Activated T-helper 2 cell treated with anti-CD3 and anti-CD28 coated beads, Interferon-gamma antibody, Interleukin-2, Interleukin-4, amounts not matched to agents 10 μg/mL and 5 μg/mL and 100 μg/mL, durations not matched to agents 14 hours and 24 hours and 36 hours (primary cell): Measurements from ENCODE around the gene TSPYL4. TPM values are rescaled to one million over a fixed set of nuclear protein-coding genes. Genes with fewer than 3 reads are reported as not detected.
A peak's percentile ranks its signal among the peaks of the same experiment; 100 is the strongest.

ENCODE experiments used
- DNase-seq: peaks from one replicate; pipeline ENCODE4 v3.0.0; 2021; ENCODE audit warnings: low spot score
- H3K27ac Mint-ChIP-seq: one replicate; pipeline ENCODE4 v1.8.0; 2021; ENCODE audit warnings: mixed read lengths
- H3K27me3 Mint-ChIP-seq: one replicate; pipeline ENCODE4 v1.8.0; 2021; ENCODE audit warnings: low read depth, mixed read lengths
- H3K36me3 Mint-ChIP-seq: one replicate; pipeline ENCODE4 v1.8.0; 2021; ENCODE audit warnings: low read depth, mixed read lengths
- H3K4me1 Mint-ChIP-seq: one replicate; pipeline ENCODE4 v1.8.0; 2021; ENCODE audit warnings: low read depth, mixed read lengths
- H3K4me3 Mint-ChIP-seq: one replicate; pipeline ENCODE4 v1.8.0; 2021; ENCODE audit warnings: low read depth, mild to moderate bottlenecking, moderate library complexity, mixed read lengths
- H3K9me3 Mint-ChIP-seq: one replicate; pipeline ENCODE4 v1.8.0; 2021; ENCODE audit warnings: mixed read lengths
- intact Hi-C: fragments of 100-400 bp; cut with micrococcal nuclease; formaldehyde crosslinking; loops from one replicate; pipeline ENCODE4 v1.15.1; 2023
- total RNA-seq: library from RNA; stranded (reverse); gene quantifications from 2 replicates; pipeline ENCODE4 v1.2.3, GENCODE V29; 2022

The TSPYL4 gene
- total RNA-seq, 1 donor from 2014 or later = 18.0 TPM

GRCh38 chr6:116266803-116267202, 12.9 kb upstream of the TSPYL4 start:
- no peaks in the 10 kb centered on the region for H3K27me3 Mint-ChIP-seq
- H3K4me1 Mint-ChIP-seq = peaks cover 10% of the 10 kb centered on the region
- peaks cover 20% of the 10 kb centered on the region for H3K36me3 Mint-ChIP-seq
- H3K9me3 Mint-ChIP-seq = peaks cover 23% of the 10 kb centered on the region
- H3K4me3 Mint-ChIP-seq = no peak overlapping the region
- no peak for DNase-seq
- no peak overlapping the region for H3K27ac Mint-ChIP-seq
- intact Hi-C loops = loop anchor here (5.0 kb wide), 1 partner anchor 265 kb away; no protein-coding TSS in a partner anchor

GRCh38 chr6:116265041-116265829, 11.4 kb upstream of the TSPYL4 start:
- no peak for DNase-seq
- no peak overlapping the region for H3K27ac Mint-ChIP-seq
- no peak overlapping the region for H3K4me3 Mint-ChIP-seq
- peaks cover 20% of the 10 kb centered on the region for H3K36me3 Mint-ChIP-seq
- no peaks in the 10 kb centered on the region for H3K27me3 Mint-ChIP-seq
- intact Hi-C loops = loop anchor here (5.0 kb wide), 1 partner anchor 267 kb away; no protein-coding TSS in a partner anchor
- peaks cover 23% of the 10 kb centered on the region for H3K9me3 Mint-ChIP-seq
- H3K4me1 Mint-ChIP-seq = peaks cover 10% of the 10 kb centered on the region

GRCh38 chr6:116263353-116263752, 9.5 kb upstream of the TSPYL4 start:
- no peaks in the 10 kb centered on the region for H3K27me3 Mint-ChIP-seq
- intact Hi-C loops = no loop called here
- no peak for DNase-seq
- H3K36me3 Mint-ChIP-seq = peaks cover 20% of the 10 kb centered on the region
- H3K27ac Mint-ChIP-seq = no peak overlapping the region
- no peak overlapping the region for H3K4me3 Mint-ChIP-seq
- H3K4me1 Mint-ChIP-seq = peaks cover 6% of the 10 kb centered on the region
- peaks cover 23% of the 10 kb centered on the region for H3K9me3 Mint-ChIP-seq

- Mint-ChIP-seq H3K4me1 (peaks cover 3% of the 10 kb centered on the region), H3K27me3 (no peaks in the 10 kb centered on the region), H3K4me3 (no peak overlapping the region), H3K36me3 (peaks cover 9% of the 10 kb centered on the region), H3K9me3 (peaks cover 14% of the 10 kb centered on the region), H3K27ac (no peak overlapping the region)
- intact Hi-C loops = no loop called here
- DNase-seq = no peak
These were observed 4.6 kb upstream of the TSPYL4 start for GRCh38 chr6:116258520-116258919.

- Mint-ChIP-seq H3K27me3 (no peaks in the 10 kb centered on the region), H3K9me3 (no peaks in the 10 kb centered on the region), H3K4me3 (no peak overlapping the region), H3K27ac (no peak overlapping the region), H3K4me1 (peaks cover 16% of the 10 kb centered on the region), H3K36me3 (peaks cover 8% of the 10 kb centered on the region)
- intact Hi-C loops = no loop called here
- no peak for DNase-seq
These were observed 2.8 kb upstream of the TSPYL4 start for GRCh38 chr6:116256694-116257093.

- Mint-ChIP-seq H3K27ac (no peak overlapping the region), H3K36me3 (peaks cover 16% of the 10 kb centered on the region), H3K4me3 (no peak overlapping the region), H3K4me1 (peaks cover 29% of the 10 kb centered on the region), H3K9me3 (no peaks in the 10 kb centered on the region), H3K27me3 (no peaks in the 10 kb centered on the region)
- intact Hi-C loops = no loop called here
- DNase-seq = no peak
These were observed 1.4 kb upstream of the TSPYL4 start for GRCh38 chr6:116255246-116255800.

GRCh38 chr6:116254297-116255056, 602 bp upstream of the TSPYL4 start:
- intact Hi-C loops = loop anchor here (1.0 to 5.0 kb wide), 3 partner anchors 25 to 317 kb away; partner anchors contain the start of genes NT5DC1, RWDD1 and TSPYL1
- Mint-ChIP-seq H3K27ac (no peak overlapping the region), H3K9me3 (no peaks in the 10 kb centered on the region), H3K4me3 (no peak overlapping the region), H3K27me3 (no peaks in the 10 kb centered on the region), H3K36me3 (peaks cover 21% of the 10 kb centered on the region), H3K4me1 (peaks cover 34% of the 10 kb centered on the region)
- DNase-seq = no peak

GRCh38 chr6:116253188-116253504, 729 bp downstream of the TSPYL4 start:
- Mint-ChIP-seq H3K4me3 (no peak overlapping the region), H3K9me3 (no peaks in the 10 kb centered on the region), H3K27me3 (no peaks in the 10 kb centered on the region), H3K27ac (no peak overlapping the region), H3K4me1 (peaks cover 38% of the 10 kb centered on the region), H3K36me3 (peaks cover 21% of the 10 kb centered on the region)
- no peak for DNase-seq
- intact Hi-C loops = loop anchor here (5.0 kb wide), 1 partner anchor 151 kb away; the partner anchor contains the start of gene NT5DC1

- peaks cover 38% of the 10 kb centered on the region for H3K4me1 Mint-ChIP-seq
- intact Hi-C loops = loop anchor here (5.0 kb wide), 1 partner anchor 149 kb away; the partner anchor contains the start of gene NT5DC1
- H3K27me3 Mint-ChIP-seq = no peaks in the 10 kb centered on the region
- H3K9me3 Mint-ChIP-seq = no peaks in the 10 kb centered on the region
- no peak for DNase-seq
- peaks cover 21% of the 10 kb centered on the region for H3K36me3 Mint-ChIP-seq
- H3K4me3 Mint-ChIP-seq = no peak overlapping the region
- H3K27ac Mint-ChIP-seq = peak overlapping the region; percentile 72
These were observed 2.1 kb downstream of the TSPYL4 start for GRCh38 chr6:116251568-116252384.

GRCh38 chr6:116248577-116248976, 5.3 kb downstream of the TSPYL4 start:
- Mint-ChIP-seq H3K4me1 (peaks cover 38% of the 10 kb centered on the region), H3K9me3 (no peaks in the 10 kb centered on the region), H3K27ac (no peak overlapping the region), H3K27me3 (no peaks in the 10 kb centered on the region), H3K36me3 (peaks cover 21% of the 10 kb centered on the region), H3K4me3 (no peak overlapping the region)
- no peak for DNase-seq
- intact Hi-C loops = no loop called here

- Mint-ChIP-seq H3K4me3 (no peak overlapping the region), H3K27ac (no peak overlapping the region), H3K36me3 (peaks cover 19% of the 10 kb centered on the region), H3K4me1 (peaks cover 30% of the 10 kb centered on the region), H3K27me3 (no peaks in the 10 kb centered on the region), H3K9me3 (no peaks in the 10 kb centered on the region)
- no peak for DNase-seq
- intact Hi-C loops = no loop called here
These were observed 6.6 kb downstream of the TSPYL4 start for GRCh38 chr6:116247285-116247684.

GRCh38 chr6:116246089-116246488, 7.8 kb downstream of the TSPYL4 start:
- H3K4me3 Mint-ChIP-seq = no peak overlapping the region
- peaks cover 18% of the 10 kb centered on the region for H3K4me1 Mint-ChIP-seq
- no peak overlapping the region for H3K27ac Mint-ChIP-seq
- no peaks in the 10 kb centered on the region for H3K27me3 Mint-ChIP-seq
- H3K36me3 Mint-ChIP-seq = peaks cover 12% of the 10 kb centered on the region
- intact Hi-C loops = no loop called here
- DNase-seq = no peak
- no peaks in the 10 kb centered on the region for H3K9me3 Mint-ChIP-seq
